Body of pancreas (tissue), 4 donors: ENCODE results near the gene NFYC. TPM values are rescaled to one million over a fixed set of nuclear protein-coding genes. Genes with fewer than 3 reads are reported as not detected.

Source experiments
- ATAC-seq: fragments of 150-250 bp; one replicate; pipeline ENCODE4 v1.9.1; 2016
- DNase-seq, 4 donors: peaks; one replicate each; pipeline ENCODE4 v3.0.0-alpha.2; 2019
- H3K27ac ChIP-seq, 4 donors: fragments of 200-600 bp; sonication (generic); 1 replicate in 3 of 4; 2 replicates in 1 of 4; pipeline versions ENCODE4 v1.5.1 to v1.6.1; 2016 to 2019; ENCODE audit warnings: mild to moderate bottlenecking in 1 of 4, mixed read lengths in 1 of 4, moderate library complexity in 1 of 4
- H3K27me3 ChIP-seq, 2 donors: fragments of 200-600 bp; sonication (generic); one replicate each; pipeline ENCODE4 v1.6.0; 2016; ENCODE audit warnings: mild to moderate bottlenecking in 1 of 2
- H3K36me3 ChIP-seq, 2 donors: fragments of 200-600 bp; sonication (generic); replicated peaks in 1 of 2; 2 replicates each; pipeline ENCODE4 v1.5.1; 2016; ENCODE audit warnings: low read depth in 2 of 2; ENCODE audit not compliant: insufficient read depth in 1 of 2
- H3K4me1 ChIP-seq: fragments of 200-600 bp; sonication (generic); one replicate; pipeline ENCODE4 v1.6.0; 2016
- H3K4me3 ChIP-seq, 2 donors: fragments of 200-600 bp; sonication (generic); 1 replicate in 1 of 2; 2 replicates in 1 of 2; pipeline ENCODE4 v1.5.1; 2016 to 2019
- H3K9me3 ChIP-seq, 3 donors: fragments of 200-600 bp; sonication (generic); 1 replicate in 2 of 3; 2 replicates in 1 of 3; pipeline ENCODE4 v1.5.1; 2016
- CTCF ChIP-seq, 7 experiments: fragments of 450-650 bp in 4 of 7; fragments of 200-600 bp in 3 of 7; sonication (generic) in 3 of 7; IDR thresholded peaks; one replicate each; pipeline ENCODE4 v1.5.1; 2016 to 2019; ENCODE audit warnings: antibody characterized with exemption in 7 of 7
- POLR2A ChIP-seq, 3 donors: fragments of 450-650 bp; IDR thresholded peaks; one replicate each; pipeline ENCODE4 v1.6.1; 2016; ENCODE audit warnings: antibody characterized with exemption in 3 of 3, mild to moderate bottlenecking in 2 of 3
- WGBS, 2 donors: methylation state at CpG; one replicate each; pipeline ENCODE4 v1.1.5; 2017; 5-methylcytosine and 5-hydroxymethylcytosine counted together
- intact Hi-C: fragments of 100-400 bp; cut with DNase I; formaldehyde crosslinking; loops from one replicate; pipeline ENCODE4 v1.15.1; 2023
- total RNA-seq, 2 donors: library from RNA; depleted of rRNA; stranded (reverse); fragments of >200 nt; gene quantifications; one replicate each; pipeline ENCODE4 v1.1.0, GENCODE V29; 2016

NFYC gene
- total RNA-seq, 2 donors from 2014 or later = 37.2 to 44.9 TPM

- DNase-seq (no peak), ATAC-seq (no peak)
- peaks cover 16% of the 10 kb centered on the region for H3K4me1 ChIP-seq
- WGBS, 2 donors = 72 to 95% methylated on average over 2 of the region's 2 CpGs
- H3K9me3 ChIP-seq = no peaks in the 10 kb centered on the region
- TF ChIP-seq CTCF (IDR thresholded peaks at IDR 0.05) (no peak), POLR2A (IDR thresholded peaks at IDR 0.05) (no peak)
- intact Hi-C loops = no loop called here
- no peak overlapping the region for H3K4me3 ChIP-seq
- peaks cover 0 to 26% of the 10 kb centered on the region in 2 donors for H3K36me3 ChIP-seq
- H3K27me3 ChIP-seq = no peaks in the 10 kb centered on the region
- H3K27ac ChIP-seq = no peak overlapping the region
Observed at GRCh38 chr1:40750451-40750908, 59.0 kb downstream of the NFYC start.

DNA sequence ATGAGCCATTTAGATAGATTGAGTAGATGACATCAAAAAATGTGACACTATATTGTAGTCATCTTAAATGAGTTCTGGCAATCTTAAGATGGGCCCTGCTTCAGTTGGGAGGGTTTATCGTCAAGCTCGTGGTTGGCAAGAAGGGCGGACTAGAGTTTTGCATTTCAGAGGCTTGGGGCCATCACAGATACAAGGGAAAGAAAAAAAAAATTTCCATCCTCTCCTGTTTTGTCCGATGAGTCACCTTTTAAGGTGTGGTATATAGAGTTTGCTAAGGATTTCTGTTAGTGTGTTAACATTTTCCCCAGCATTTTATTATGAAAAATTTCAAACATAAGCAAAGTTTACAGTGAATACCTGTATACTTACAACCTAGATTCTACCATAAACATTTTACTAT lies 60.3 kb downstream of the NFYC start:
- ATAC-seq (no peak), DNase-seq (no peak)
- Histone ChIP-seq H3K4me1 (peaks cover 16% of the 10 kb centered on the region), H3K27ac (no peak overlapping the region), H3K27me3 (no peaks in the 10 kb centered on the region), H3K36me3 (peaks cover 0 to 26% of the 10 kb centered on the region in 2 donors), H3K9me3 (no peaks in the 10 kb centered on the region), H3K4me3 (no peak overlapping the region)
- intact Hi-C loops = no loop called here
- TF ChIP-seq CTCF (IDR thresholded peaks at IDR 0.05) (no peak), POLR2A (IDR thresholded peaks at IDR 0.05) (no peak)
- WGBS, 2 donors = 90 to 91% methylated on average over 4 of the region's 4 CpGs

GRCh38 chr1:40753142-40753882 lies 61.8 kb downstream of the NFYC start:
- intact Hi-C loops = no loop called here
- Histone ChIP-seq H3K4me3 (no peak overlapping the region), H3K36me3 (peaks cover 0 to 31% of the 10 kb centered on the region in 2 donors), H3K27me3 (no peaks in the 10 kb centered on the region), H3K4me1 (peaks cover 16% of the 10 kb centered on the region), H3K27ac (no peak overlapping the region), H3K9me3 (no peaks in the 10 kb centered on the region)
- DNase-seq = no peak
- no peak for ATAC-seq
- TF ChIP-seq CTCF (IDR thresholded peaks at IDR 0.05) (no peak), POLR2A (IDR thresholded peaks at IDR 0.05) (no peak)
- WGBS, 2 donors = 95 to 97% methylated on average over 8 of the region's 8 CpGs

DNA sequence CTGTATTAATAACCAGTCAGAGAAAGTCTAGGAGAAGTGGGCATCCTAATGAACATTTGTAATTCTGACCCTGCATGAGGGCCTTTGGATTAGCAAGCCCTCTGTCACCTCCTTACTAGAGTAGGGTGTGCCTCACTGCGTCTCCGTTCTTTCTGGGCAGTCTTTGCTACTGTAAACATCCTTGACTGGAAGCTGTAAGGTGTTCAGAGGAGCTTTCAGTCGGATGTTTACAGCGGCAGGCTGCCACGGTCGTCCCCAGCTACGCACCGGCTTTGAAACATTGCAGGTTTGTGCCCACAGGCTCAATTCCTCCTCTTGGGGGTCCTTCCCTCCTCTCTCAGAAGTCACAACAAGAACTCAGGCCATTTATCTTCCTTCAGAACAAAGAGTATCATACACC lies 62.7 kb downstream of the NFYC start:
- intact Hi-C loops = no loop called here
- Histone ChIP-seq H3K4me1 (peaks cover 13% of the 10 kb centered on the region), H3K27ac (no peak overlapping the region), H3K4me3 (no peak overlapping the region), H3K36me3 (peaks cover 0 to 31% of the 10 kb centered on the region in 2 donors), H3K27me3 (no peaks in the 10 kb centered on the region), H3K9me3 (no peaks in the 10 kb centered on the region)
- 85 to 91% methylated on average over 8 of the region's 8 CpGs for WGBS, 2 donors
- DNase-seq = no peak
- ATAC-seq = no peak
- TF ChIP-seq POLR2A (IDR thresholded peaks at IDR 0.05) = no peak
- no peak for TF ChIP-seq CTCF (IDR thresholded peaks at IDR 0.05)

- ATAC-seq (no peak), DNase-seq (peak in 1 of 4 donors; percentile 7)
- 69 to 71% methylated on average over 4 of the region's 4 CpGs for WGBS, 2 donors
- Histone ChIP-seq H3K4me3 (no peak overlapping the region), H3K27me3 (no peaks in the 10 kb centered on the region), H3K9me3 (no peaks in the 10 kb centered on the region), H3K36me3 (peaks cover 0 to 33% of the 10 kb centered on the region in 2 donors), H3K27ac (no peak overlapping the region), H3K4me1 (peaks cover 4% of the 10 kb centered on the region)
- no peak for TF ChIP-seq POLR2A (IDR thresholded peaks at IDR 0.05)
- no peak for TF ChIP-seq CTCF (IDR thresholded peaks at IDR 0.05)
- intact Hi-C loops = no loop called here
Observed at GRCh38 chr1:40755067-40755466, 63.6 kb downstream of the NFYC start.
